HepG2 (cell line): ENCODE measurements around the gene GCDH. TPM values are rescaled to one million over a fixed set of nuclear protein-coding genes. Genes with fewer than 3 reads are reported as not detected.
A peak's percentile ranks its signal among the peaks of the same experiment; 100 is the strongest.

Experiments used
- ATF6 ChIP-seq: sonication (generic); formaldehyde crosslinking; conservative IDR thresholded peaks from 2 replicates; pipeline ENCODE4 v1.4.0; 2020; ENCODE audit warnings: missing genetic modification reagents
- GABPB1 ChIP-seq: IDR thresholded peaks from 2 replicates; pipeline ENCODE4 v1.6.1; 2016; ENCODE audit warnings: mild to moderate bottlenecking, missing genetic modification reagents, moderate library complexity, missing compliant biosample characterization
- HMGXB3 ChIP-seq: sonication (generic); formaldehyde crosslinking; IDR thresholded peaks from 2 replicates; pipeline ENCODE4 v1.4.0; 2020; ENCODE audit warnings: missing genetic modification reagents, borderline replicate concordance
- MTA3 ChIP-seq: sonication (generic); formaldehyde crosslinking; IDR thresholded peaks from 2 replicates; pipeline ENCODE4 v1.4.0; 2020; ENCODE audit warnings: missing genetic modification reagents
- MTERF4 ChIP-seq: sonication (generic); formaldehyde crosslinking; IDR thresholded peaks from 2 replicates; pipeline ENCODE4 v1.8.0; 2023; ENCODE audit warnings: mild to moderate bottlenecking, missing genetic modification reagents
- NFKB2 ChIP-seq: sonication (generic); formaldehyde crosslinking; IDR thresholded peaks from 2 replicates; pipeline ENCODE4 v1.4.0; 2020; ENCODE audit warnings: missing genetic modification reagents, borderline replicate concordance
- SMC3 ChIP-seq: IDR thresholded peaks from 2 replicates; pipeline ENCODE4 v1.6.1; 2011; ENCODE audit warnings: low read length, improper control_type of control experiment
- SOX13 ChIP-seq, 3 experiments: fragments of 450-650 bp in 1 of 3; sonication (generic) in 1 of 3; formaldehyde crosslinking in 1 of 3; IDR thresholded peaks in 2 of 3; conservative IDR thresholded peaks in 1 of 3; 2 replicates each; pipeline versions ENCODE4 v1.5.0 to v1.6.1; 2016 to 2020; ENCODE audit warnings: antibody characterized with exemption in 1 of 3, mild to moderate bottlenecking in 1 of 3, missing compliant biosample characterization in 1 of 3, missing genetic modification reagents in 1 of 3, moderate library complexity in 1 of 3
- SRSF9 ChIP-seq: fragments of 200-400 bp; formaldehyde crosslinking; IDR thresholded peaks from 2 replicates; pipeline ENCODE4 v1.6.1; 2018; ENCODE audit warnings: borderline replicate concordance, mild to moderate bottlenecking, low read depth, low read length; ENCODE audit not compliant: insufficient read depth, poor library complexity, severe bottlenecking
- ZFP90 ChIP-seq: sonication (generic); formaldehyde crosslinking; IDR thresholded peaks from 2 replicates; pipeline ENCODE4 v1.8.0; 2022; ENCODE audit warnings: missing genetic modification reagents, mild to moderate bottlenecking, inconsistent platforms, borderline replicate concordance
- ZNF143 ChIP-seq: sonication (generic); formaldehyde crosslinking; IDR thresholded peaks from 2 replicates; pipeline ENCODE4 v1.4.0; 2020; ENCODE audit warnings: missing genetic modification reagents
- ZNF230 ChIP-seq: sonication (generic); formaldehyde crosslinking; IDR thresholded peaks from 2 replicates; pipeline ENCODE4 v1.4.0; 2020; ENCODE audit warnings: mild to moderate bottlenecking, missing genetic modification reagents
- ZNF460 ChIP-seq: sonication (generic); formaldehyde crosslinking; IDR thresholded peaks from 2 replicates; pipeline ENCODE4 v1.5.1; 2020; ENCODE audit warnings: missing genetic modification reagents, mild to moderate bottlenecking, borderline replicate concordance
- ZUFSP ChIP-seq: sonication (generic); formaldehyde crosslinking; IDR thresholded peaks from 2 replicates; pipeline ENCODE4 v1.9.0; 2021; ENCODE audit warnings: missing genetic modification reagents, mild to moderate bottlenecking, borderline replicate concordance
- polyA plus RNA-seq, 8 experiments: library from polyadenylated mRNA; depleted of rRNA in 3 of 8; stranded (reverse) in 7 of 8; unstranded in 1 of 8; fragments of >200 nt; fragmentation: Illumina TruSeq in 4 of 8; extraction: Trizol in 4 of 8; gene quantifications; 2 replicates each; pipeline versions ENCODE4 v1.2.1 to v1.2.3, GENCODE V29; 2011 to 2016; ENCODE audit warnings: low read depth in 4 of 8, missing spikeins in 1 of 8, mixed read lengths in 1 of 8; ENCODE audit not compliant: insufficient read depth in 1 of 8
- total RNA-seq, 5 experiments: library from RNA; depleted of rRNA; stranded (reverse); fragments of >200 nt; fragmentation: Illumina TruSeq; extraction: Trizol; gene quantifications; 2 replicates each; pipeline ENCODE4 v1.2.3, GENCODE V29; 2016; ENCODE audit warnings: low read depth in 1 of 5

Gene GCDH
- total and polyA plus RNA-seq, 2 of the 13 experiments (the other 11 are each of a cell fraction or from before 2014, with no cell fraction given), result 15.1 to 38.0 TPM

GRCh38 chr19:12864721-12865715 lies 25.9 kb upstream of the GCDH start (continued):
- no peak for TF ChIP-seq ZUFSP
- TF ChIP-seq ZNF230 (CRISPR knock-in tag), result no peak
- no peak for TF ChIP-seq ZFP90 (CRISPR knock-in tag)
- peak; percentile 38; the same call in 1 of the 2 replicates for TF ChIP-seq SMC3
- TF ChIP-seq ZNF460 (CRISPR knock-in tag), result no peak
- no peak for TF ChIP-seq ATF6 (CRISPR knock-in tag)
- TF ChIP-seq NFKB2 (CRISPR knock-in tag), result peak; percentile 23; the same call in 1 of the 2 replicates
- TF ChIP-seq SOX13 (IDR thresholded peaks at IDR 0.05), result no peak
- TF ChIP-seq SOX13 (CRISPR knock-in tag; conservative IDR thresholded peaks at IDR 0.05 in 1 of 2, IDR thresholded peaks at IDR 0.05 in 1 of 2), result peak in 1 of 2 experiments; percentile 20; a peak in 1 of 4 replicates
- TF ChIP-seq ZNF143 (CRISPR knock-in tag), result peak; percentile 82
- no peak for TF ChIP-seq SRSF9
- peak; percentile 61; the same call in 1 of the 2 replicates for TF ChIP-seq HMGXB3 (CRISPR knock-in tag)
- no peak for TF ChIP-seq MTA3
- peak; percentile 73; the same call in 1 of the 2 replicates for TF ChIP-seq MTERF4
- TF ChIP-seq GABPB1 (CRISPR knock-in tag), result peak; percentile 41
